GM12874 (cell line): Measurements from ENCODE around the gene PTMS.

Experiments used
- CTCF ChIP-seq: IDR thresholded peaks from 2 replicates; pipeline ENCODE4 v1.5.1; 2011; ENCODE audit warnings: low read depth, mild to moderate bottlenecking, control low read depth, low read length, moderate library complexity; ENCODE audit not compliant: insufficient read depth

PTMS gene

GRCh38 chr12:6809056-6809455, 42.9 kb downstream of the PTMS start:
- no peak for TF ChIP-seq CTCF

GRCh38 chr12:6810758-6811157, 44.6 kb downstream of the PTMS start:
- TF ChIP-seq CTCF: no peak

- no peak for TF ChIP-seq CTCF
These were observed 47.2 kb downstream of the PTMS start for GRCh38 chr12:6813363-6813762.

GRCh38 chr12:6816598-6816997, 50.4 kb downstream of the PTMS start:
- no peak for TF ChIP-seq CTCF

- TF ChIP-seq CTCF: no peak
These were observed 50.9 kb downstream of the PTMS start for GRCh38 chr12:6817098-6817497.

- no peak for TF ChIP-seq CTCF
These were observed 51.5 kb downstream of the PTMS start for GRCh38 chr12:6817662-6818157.

- TF ChIP-seq CTCF: no peak
These were observed 52.1 kb downstream of the PTMS start for GRCh38 chr12:6818222-6818621.

- TF ChIP-seq CTCF: no peak
These were observed 52.5 kb downstream of the PTMS start for GRCh38 chr12:6818645-6819044.
